Measurements from ENCODE around the gene PHC1. TPM values are rescaled to one million over a fixed set of nuclear protein-coding genes. Genes with fewer than 3 reads are reported as not detected.
"Not testable (repeated sequence)": the region's sequence is repeated elsewhere in the genome, so short reads cannot be mapped to it uniquely, and the experiment has no call there.

PHC1 gene
- total RNA-seq, 4 donors from 2014 or later, result 51.7 to 71.2 (median 67.3) TPM

DNA sequence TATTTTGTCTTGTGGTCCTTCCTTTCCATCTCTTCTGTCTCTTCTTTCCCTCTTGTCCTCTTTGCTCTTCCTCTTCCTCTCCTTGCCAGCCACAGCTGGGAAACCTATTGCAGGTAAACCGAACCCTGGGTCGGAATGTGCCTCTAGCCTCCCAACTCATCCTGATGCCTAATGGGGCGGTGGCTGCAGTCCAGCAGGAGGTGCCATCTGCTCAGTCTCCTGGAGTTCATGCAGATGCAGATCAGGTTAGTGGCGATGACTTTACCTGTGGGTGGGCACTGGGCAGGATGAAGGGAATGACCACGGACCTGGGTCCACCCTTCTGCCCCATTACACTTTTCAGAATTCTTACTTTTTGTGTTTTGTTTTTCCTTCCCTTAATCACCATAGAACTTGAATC, 8.2 kb downstream of the PHC1 start:
- no peak for DNase-seq
- Histone ChIP-seq H3K9me3 (no peaks in the 10 kb centered on the region), H3K4me3 (replicated peaks in 1 of 3) (no peak overlapping the region), H3K27me3 (no peaks in the 10 kb centered on the region), H3K36me3 (peaks cover 13 to 29% of the 10 kb centered on the region in 2 donors), H3K27ac (no peak overlapping the region), H3K4me1 (no peaks in the 10 kb centered on the region)
- intact Hi-C loops (cut with DNase I), result no loop called here
- WGBS, 2 donors, result 96 to 98% methylated on average over 5 of the region's 5 CpGs
- no peak for TF ChIP-seq POLR2A (IDR thresholded peaks at IDR 0.05)
- TF ChIP-seq, protein P1, sequence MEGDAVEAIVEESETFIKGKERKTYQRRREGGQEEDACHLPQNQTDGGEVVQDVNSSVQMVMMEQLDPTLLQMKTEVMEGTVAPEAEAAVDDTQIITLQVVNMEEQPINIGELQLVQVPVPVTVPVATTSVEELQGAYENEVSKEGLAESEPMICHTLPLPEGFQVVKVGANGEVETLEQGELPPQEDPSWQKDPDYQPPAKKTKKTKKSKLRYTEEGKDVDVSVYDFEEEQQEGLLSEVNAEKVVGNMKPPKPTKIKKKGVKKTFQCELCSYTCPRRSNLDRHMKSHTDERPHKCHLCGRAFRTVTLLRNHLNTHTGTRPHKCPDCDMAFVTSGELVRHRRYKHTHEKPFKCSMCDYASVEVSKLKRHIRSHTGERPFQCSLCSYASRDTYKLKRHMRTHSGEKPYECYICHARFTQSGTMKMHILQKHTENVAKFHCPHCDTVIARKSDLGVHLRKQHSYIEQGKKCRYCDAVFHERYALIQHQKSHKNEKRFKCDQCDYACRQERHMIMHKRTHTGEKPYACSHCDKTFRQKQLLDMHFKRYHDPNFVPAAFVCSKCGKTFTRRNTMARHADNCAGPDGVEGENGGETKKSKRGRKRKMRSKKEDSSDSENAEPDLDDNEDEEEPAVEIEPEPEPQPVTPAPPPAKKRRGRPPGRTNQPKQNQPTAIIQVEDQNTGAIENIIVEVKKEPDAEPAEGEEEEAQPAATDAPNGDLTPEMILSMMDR (IDR thresholded peaks at IDR 0.05), result no peak

DNA sequence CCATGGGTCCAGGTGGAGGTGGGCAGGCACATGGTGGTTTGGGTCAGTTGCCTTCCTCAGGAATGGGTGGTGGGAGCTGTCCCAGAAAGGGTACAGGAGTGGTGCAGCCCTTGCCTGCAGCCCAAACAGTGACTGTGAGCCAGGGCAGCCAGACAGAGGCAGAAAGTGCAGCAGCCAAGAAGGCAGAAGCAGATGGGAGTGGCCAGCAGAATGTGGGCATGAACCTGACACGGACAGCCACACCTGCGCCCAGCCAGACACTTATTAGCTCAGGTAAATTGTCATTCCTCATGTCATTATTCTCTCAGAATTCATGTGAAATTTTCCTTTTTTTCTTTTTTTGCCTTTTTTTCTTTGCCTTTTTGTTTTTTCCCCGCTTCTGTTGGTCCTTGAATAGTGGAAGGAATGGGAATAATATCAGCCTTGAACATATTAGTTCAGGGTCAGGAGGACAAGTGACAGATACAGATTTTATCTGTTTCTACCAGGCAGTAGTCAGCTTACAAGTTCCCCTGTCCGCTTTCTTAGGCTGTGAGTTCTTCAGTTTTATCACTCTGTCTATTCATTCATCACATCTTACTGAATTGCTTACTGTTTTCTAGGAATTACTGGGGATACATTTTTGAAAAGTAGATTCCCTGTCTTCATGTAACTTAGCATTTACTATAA, 16.5 kb downstream of the PHC1 start:
- intact Hi-C loops (cut with DNase I), result not testable (repeated sequence)
- whole genome bisulfite sequencing, 2 donors, result 95 to 98% methylated on average over 4 of the region's 4 CpGs

DNA sequence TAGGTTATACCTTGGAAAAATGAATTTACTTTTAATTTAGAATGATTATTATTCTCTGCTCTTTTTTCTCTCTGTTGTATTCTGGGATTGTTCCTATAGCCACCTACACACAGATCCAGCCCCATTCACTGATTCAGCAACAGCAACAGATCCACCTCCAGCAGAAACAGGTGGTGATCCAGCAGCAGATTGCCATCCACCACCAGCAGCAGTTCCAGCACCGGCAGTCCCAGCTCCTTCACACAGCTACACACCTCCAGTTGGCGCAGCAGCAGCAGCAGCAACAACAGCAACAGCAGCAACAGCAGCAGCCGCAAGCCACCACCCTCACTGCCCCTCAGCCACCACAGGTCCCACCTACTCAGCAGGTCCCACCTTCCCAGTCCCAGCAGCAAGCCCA, 18.2 kb downstream of the PHC1 start:
- H3K27me3 ChIP-seq; H3K9me3 ChIP-seq; DNase-seq; H3K27ac ChIP-seq; H3K4me1 ChIP-seq; H3K4me3 ChIP-seq (replicated peaks in 1 of 3); intact Hi-C loops (cut with DNase I): not testable (repeated sequence)
- H3K36me3 ChIP-seq, result peaks cover 0 to 32% of the 10 kb centered on the region in 2 donors
- WGBS, 2 donors, result 100% methylated on average over 2 to 3 of the region's 3 CpGs

More for the DNA sequence above, 16.5 kb downstream of the PHC1 start:
- not testable (repeated sequence) for H3K9me3 ChIP-seq; H3K4me1 ChIP-seq; H3K4me3 ChIP-seq (replicated peaks in 1 of 3); H3K27me3 ChIP-seq; H3K27ac ChIP-seq; DNase-seq
- peaks cover 0 to 26% of the 10 kb centered on the region in 2 donors for H3K36me3 ChIP-seq

DNA sequence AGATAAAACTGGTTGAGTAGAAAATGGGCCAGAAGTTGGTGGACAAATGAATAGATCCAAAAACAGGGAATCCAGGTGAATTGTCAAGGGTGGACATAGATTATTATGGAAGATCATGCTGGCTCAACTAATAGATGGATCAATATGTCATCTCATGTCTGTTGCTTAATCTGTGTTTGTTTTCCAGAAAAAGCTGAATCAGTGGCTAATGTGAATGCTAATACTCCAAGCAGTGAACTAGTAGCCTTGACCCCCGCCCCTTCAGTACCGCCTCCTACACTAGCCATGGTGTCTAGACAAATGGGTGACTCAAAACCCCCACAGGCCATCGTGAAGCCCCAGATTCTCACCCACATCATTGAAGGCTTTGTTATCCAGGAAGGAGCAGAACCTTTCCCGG, 19.8 kb downstream of the PHC1 start:
- H3K4me3 ChIP-seq (replicated peaks in 1 of 3); intact Hi-C loops (cut with DNase I); DNase-seq; H3K27ac ChIP-seq; H3K9me3 ChIP-seq; H3K27me3 ChIP-seq; H3K4me1 ChIP-seq: not testable (repeated sequence)
- peaks cover 0 to 38% of the 10 kb centered on the region in 2 donors for H3K36me3 ChIP-seq
- WGBS, 2 donors, result 94 to 95% methylated on average over 4 of the region's 4 CpGs

DNA sequence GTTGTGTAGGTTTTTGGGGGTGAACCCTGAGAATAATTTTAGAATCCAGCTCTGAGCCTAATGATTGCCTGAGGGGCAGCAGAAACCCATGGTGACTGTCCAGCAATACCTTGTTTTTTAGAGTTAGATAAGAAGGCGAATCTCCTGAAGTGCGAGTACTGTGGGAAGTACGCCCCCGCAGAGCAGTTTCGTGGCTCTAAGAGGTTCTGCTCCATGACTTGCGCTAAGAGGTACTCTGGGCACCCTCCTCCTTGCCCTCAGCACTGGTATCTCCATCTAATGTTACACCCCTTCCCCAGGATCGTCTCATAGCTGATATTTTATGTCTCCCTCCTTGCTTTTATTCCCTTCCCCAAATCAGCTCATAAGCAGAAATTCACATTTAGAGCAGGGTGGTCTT, 22.4 kb downstream of the PHC1 start:
- no peaks in the 10 kb centered on the region for H3K4me1 ChIP-seq
- no peaks in the 10 kb centered on the region for H3K9me3 ChIP-seq
- intact Hi-C loops (cut with DNase I), result no loop called here
- no peak overlapping the region for H3K27ac ChIP-seq
- DNase-seq, result no peak
- no peak overlapping the region for H3K4me3 ChIP-seq (replicated peaks in 1 of 3)
- 94 to 96% methylated on average over 7 of the region's 7 CpGs for WGBS, 2 donors
- H3K27me3 ChIP-seq, result no peaks in the 10 kb centered on the region
- peaks cover 5 to 35% of the 10 kb centered on the region in 2 donors for H3K36me3 ChIP-seq
- no peak for TF ChIP-seq POLR2A (IDR thresholded peaks at IDR 0.05)
- TF ChIP-seq, protein P1 (IDR thresholded peaks at IDR 0.05), result no peak

DNA sequence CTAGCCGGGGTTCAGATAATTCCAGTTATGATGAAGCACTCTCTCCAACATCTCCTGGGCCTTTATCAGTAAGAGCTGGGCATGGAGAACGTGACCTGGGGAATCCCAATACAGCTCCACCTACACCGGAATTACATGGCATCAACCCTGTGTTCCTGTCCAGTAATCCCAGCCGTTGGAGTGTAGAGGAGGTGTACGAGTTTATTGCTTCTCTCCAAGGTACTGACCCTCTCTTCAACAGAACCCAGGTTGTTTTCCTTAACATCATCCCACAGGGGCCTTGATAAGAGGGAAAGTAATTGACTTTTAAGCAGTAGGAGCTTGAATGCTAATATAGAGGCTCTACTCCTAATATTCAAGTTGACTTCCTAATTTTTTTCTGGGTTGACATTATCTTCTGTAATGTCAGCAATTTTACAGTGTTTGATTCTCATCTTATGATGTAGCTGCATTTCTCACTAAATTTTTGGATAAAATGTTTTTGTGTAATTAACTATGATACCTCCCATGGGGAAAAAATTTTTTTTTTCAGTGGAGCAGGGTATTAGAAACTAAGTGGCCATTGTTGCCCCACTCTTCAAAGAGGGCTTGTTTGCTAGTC, 23.6 kb downstream of the PHC1 start:
- H3K27ac ChIP-seq; H3K9me3 ChIP-seq; H3K4me1 ChIP-seq; H3K4me3 ChIP-seq (replicated peaks in 1 of 3); intact Hi-C loops (cut with DNase I); H3K27me3 ChIP-seq; DNase-seq: not testable (repeated sequence)
- peaks cover 15 to 47% of the 10 kb centered on the region in 2 donors for H3K36me3 ChIP-seq
- WGBS, 2 donors, result 64 to 79% methylated on average over 5 of the region's 5 CpGs

DNA sequence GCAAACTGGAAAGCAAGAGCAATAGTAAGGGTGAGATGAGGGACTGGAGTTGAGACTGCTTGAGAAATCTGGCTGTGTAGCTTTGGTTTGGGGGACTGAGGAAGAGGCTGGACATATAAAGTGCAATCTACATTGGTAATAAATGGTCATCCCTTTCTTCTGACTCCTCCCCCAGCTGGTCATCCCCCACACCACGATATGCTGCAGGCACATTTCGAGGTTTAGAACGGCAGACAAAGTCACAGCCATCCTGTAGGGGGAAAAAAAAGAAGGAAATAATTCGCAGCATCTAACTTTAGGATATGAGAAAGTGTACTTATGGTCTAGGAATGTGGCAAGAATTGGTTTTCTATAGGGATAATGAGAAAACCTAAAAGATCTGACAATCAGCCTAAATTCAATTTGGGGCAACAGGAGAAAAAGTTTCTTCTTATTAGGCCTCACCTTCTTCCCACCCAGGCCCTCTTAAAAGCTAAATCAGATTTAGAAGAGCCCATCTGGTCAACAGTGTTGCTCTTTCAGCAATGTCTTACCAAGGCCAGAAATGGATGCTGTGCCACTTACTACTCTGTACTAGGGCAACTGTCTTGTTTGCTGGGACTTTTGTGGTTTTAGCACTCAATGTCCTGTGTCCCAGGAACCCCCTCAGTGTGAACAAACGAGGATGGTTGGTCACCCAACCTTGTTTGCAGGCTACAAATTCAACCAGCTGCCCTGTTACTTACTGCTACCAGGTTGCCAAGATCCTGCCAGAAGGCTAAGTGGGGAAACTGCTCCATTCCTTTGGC, 27.6 kb downstream of the PHC1 start:
- Histone ChIP-seq H3K4me1 (no peaks in the 10 kb centered on the region), H3K27ac (no peak overlapping the region), H3K4me3 (replicated peaks in 1 of 3) (no peak overlapping the region), H3K36me3 (peaks cover 25 to 55% of the 10 kb centered on the region in 2 donors), H3K9me3 (no peaks in the 10 kb centered on the region), H3K27me3 (no peaks in the 10 kb centered on the region)
- no peak for DNase-seq
- no peak for TF ChIP-seq POLR2A (IDR thresholded peaks at IDR 0.05)
- TF ChIP-seq, protein P1 (IDR thresholded peaks at IDR 0.05), result no peak
- intact Hi-C loops (cut with DNase I), result loop anchor here (10.0 kb wide), 1 partner anchor 93 kb away; no protein-coding TSS in a partner anchor
- WGBS, 2 donors, result 84% methylated on average over 5 of the region's 5 CpGs

All from thyroid gland (tissue), 4 donors.